HepG2 (cell line): ENCODE results near the gene AMDHD1. TPM values are rescaled to one million over a fixed set of nuclear protein-coding genes. Genes with fewer than 3 reads are reported as not detected.

Source experiments
- BCL6 ChIP-seq: IDR thresholded peaks from 2 replicates; pipeline ENCODE4 v1.6.1; 2016; ENCODE audit warnings: missing genetic modification reagents, missing compliant biosample characterization
- CBFB ChIP-seq: sonication (generic); formaldehyde crosslinking; IDR thresholded peaks from 2 replicates; pipeline ENCODE4 v1.4.0; 2020; ENCODE audit warnings: missing genetic modification reagents
- EP300 ChIP-seq, 3 experiments: sonication (generic) in 1 of 3; formaldehyde crosslinking in 1 of 3; IDR thresholded peaks; 2 replicates each; pipeline versions ENCODE4 v1.5.1 to v1.6.1; 2011 to 2020; ENCODE audit warnings: low read depth in 2 of 3, low read length in 2 of 3, borderline replicate concordance in 1 of 3, improper control_type of control experiment in 1 of 3, mild to moderate bottlenecking in 1 of 3, missing genetic modification reagents in 1 of 3, moderate library complexity in 1 of 3
- FOXA1 ChIP-seq, 2 experiments: fragments of 450-650 bp in 1 of 2; sonication (generic) in 1 of 2; formaldehyde crosslinking in 1 of 2; IDR thresholded peaks; 2 replicates each; pipeline versions ENCODE4 v1.4.0 to v1.6.1; 2016 to 2020; ENCODE audit warnings: missing genetic modification reagents in 1 of 2
- HIVEP1 ChIP-seq: sonication (generic); formaldehyde crosslinking; IDR thresholded peaks from 2 replicates; pipeline ENCODE4 v1.4.0; 2020; ENCODE audit warnings: mild to moderate bottlenecking, missing genetic modification reagents
- REPIN1 ChIP-seq: sonication (generic); formaldehyde crosslinking; IDR thresholded peaks from 2 replicates; pipeline ENCODE4 v1.8.0; 2022; ENCODE audit warnings: missing genetic modification reagents, low read depth, mild to moderate bottlenecking, borderline replicate concordance
- SRSF1 ChIP-seq: fragments of 200-400 bp; formaldehyde crosslinking; optimal IDR thresholded peaks from 2 replicates; pipeline ENCODE3; 2017; ENCODE audit warnings: mild to moderate bottlenecking, low read depth, low read length, moderate library complexity
- YEATS2 ChIP-seq: sonication (generic); formaldehyde crosslinking; IDR thresholded peaks from 2 replicates; pipeline ENCODE4 v1.4.0; 2020; ENCODE audit warnings: missing genetic modification reagents, borderline replicate concordance
- ZFAT ChIP-seq: sonication (generic); formaldehyde crosslinking; conservative IDR thresholded peaks from 2 replicates; pipeline ENCODE4 v1.8.1; 2023; ENCODE audit warnings: missing genetic modification reagents, inconsistent platforms
- ZFP90 ChIP-seq: sonication (generic); formaldehyde crosslinking; IDR thresholded peaks from 2 replicates; pipeline ENCODE4 v1.8.0; 2022; ENCODE audit warnings: missing genetic modification reagents, mild to moderate bottlenecking, inconsistent platforms, borderline replicate concordance
- ZFX ChIP-seq: sonication (generic); formaldehyde crosslinking; IDR thresholded peaks from 2 replicates; pipeline ENCODE4 v1.4.0; 2020; ENCODE audit warnings: mild to moderate bottlenecking, low read depth, missing genetic modification reagents, moderate library complexity
- ZNF260 ChIP-seq: sonication (generic); formaldehyde crosslinking; IDR thresholded peaks from 2 replicates; pipeline ENCODE4 v1.4.0; 2020; ENCODE audit warnings: missing genetic modification reagents, low read depth, mild to moderate bottlenecking, borderline replicate concordance
- ZNF530 ChIP-seq: sonication (generic); formaldehyde crosslinking; IDR thresholded peaks from 2 replicates; pipeline ENCODE4 v1.5.0; 2020; ENCODE audit warnings: low read depth, mild to moderate bottlenecking, missing genetic modification reagents
- ZNF616 ChIP-seq: sonication (generic); formaldehyde crosslinking; IDR thresholded peaks from 2 replicates; pipeline ENCODE4 v1.5.0; 2020; ENCODE audit warnings: low read depth, mild to moderate bottlenecking, missing genetic modification reagents
- ZNF678 ChIP-seq: sonication (generic); formaldehyde crosslinking; IDR thresholded peaks from 2 replicates; pipeline ENCODE4 v1.4.0; 2020; ENCODE audit warnings: mild to moderate bottlenecking, missing genetic modification reagents
- ZNF891 ChIP-seq: sonication (generic); formaldehyde crosslinking; IDR thresholded peaks from 2 replicates; pipeline ENCODE4 v1.5.0; 2020; ENCODE audit warnings: mild to moderate bottlenecking, missing genetic modification reagents
- ZSCAN9 ChIP-seq: IDR thresholded peaks from 2 replicates; pipeline ENCODE4 v1.6.1; 2016; ENCODE audit warnings: borderline replicate concordance
- polyA plus RNA-seq, 8 experiments: library from polyadenylated mRNA; depleted of rRNA in 3 of 8; stranded (reverse) in 7 of 8; unstranded in 1 of 8; fragments of >200 nt; fragmentation: Illumina TruSeq in 4 of 8; extraction: Trizol in 4 of 8; gene quantifications; 2 replicates each; pipeline versions ENCODE4 v1.2.1 to v1.2.3, GENCODE V29; 2011 to 2016; ENCODE audit warnings: low read depth in 4 of 8, missing spikeins in 1 of 8, mixed read lengths in 1 of 8; ENCODE audit not compliant: insufficient read depth in 1 of 8
- total RNA-seq, 5 experiments: library from RNA; depleted of rRNA; stranded (reverse); fragments of >200 nt; fragmentation: Illumina TruSeq; extraction: Trizol; gene quantifications; 2 replicates each; pipeline ENCODE4 v1.2.3, GENCODE V29; 2016; ENCODE audit warnings: low read depth in 1 of 5
- TF ChIP-seq, protein P1 (sequence below): sonication (generic); formaldehyde crosslinking; IDR thresholded peaks from 2 replicates; pipeline ENCODE4 v1.4.0; 2020; ENCODE audit warnings: low read depth, mild to moderate bottlenecking, missing genetic modification reagents
- TF ChIP-seq, protein P2 (sequence below): sonication (generic); formaldehyde crosslinking; conservative IDR thresholded peaks from 2 replicates; pipeline ENCODE4 v1.4.0; 2020; ENCODE audit warnings: mild to moderate bottlenecking, missing genetic modification reagents, moderate library complexity
- TF ChIP-seq, protein P3 (sequence below): sonication (generic); formaldehyde crosslinking; IDR thresholded peaks from 2 replicates; pipeline ENCODE4 v1.5.1; 2020; ENCODE audit warnings: missing genetic modification reagents, mild to moderate bottlenecking, borderline replicate concordance
- TF ChIP-seq, protein P4 (sequence below): sonication (generic); formaldehyde crosslinking; IDR thresholded peaks from 2 replicates; pipeline ENCODE4 v1.9.0; 2021; ENCODE audit warnings: missing genetic modification reagents, mild to moderate bottlenecking, borderline replicate concordance

The AMDHD1 gene
- total and polyA plus RNA-seq, 2 of the 13 experiments (the other 11 are each of a cell fraction or from before 2014, with no cell fraction given) = 6.5 to 29.6 TPM

DNA sequence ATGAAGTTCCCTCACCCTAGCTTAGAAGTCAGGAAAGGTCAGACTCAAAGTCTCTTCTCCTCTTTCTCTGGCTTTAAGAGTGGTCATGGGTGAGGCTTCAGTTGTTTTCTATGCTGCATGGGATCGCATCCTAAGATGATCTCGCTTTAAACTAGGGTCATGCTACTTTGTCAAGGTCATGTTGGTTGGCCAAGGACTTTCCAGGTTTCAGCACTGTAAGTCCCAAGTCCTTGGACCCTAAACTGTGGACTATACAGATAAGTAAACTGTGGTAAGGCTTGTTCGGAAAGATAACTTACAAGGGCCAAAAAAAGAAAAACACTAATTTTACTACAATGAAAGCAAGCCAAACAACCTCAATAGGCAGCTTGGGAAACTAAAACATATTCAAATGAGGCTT, 35.6 kb downstream of the AMDHD1 start (continued):
- TF ChIP-seq, protein P1, sequence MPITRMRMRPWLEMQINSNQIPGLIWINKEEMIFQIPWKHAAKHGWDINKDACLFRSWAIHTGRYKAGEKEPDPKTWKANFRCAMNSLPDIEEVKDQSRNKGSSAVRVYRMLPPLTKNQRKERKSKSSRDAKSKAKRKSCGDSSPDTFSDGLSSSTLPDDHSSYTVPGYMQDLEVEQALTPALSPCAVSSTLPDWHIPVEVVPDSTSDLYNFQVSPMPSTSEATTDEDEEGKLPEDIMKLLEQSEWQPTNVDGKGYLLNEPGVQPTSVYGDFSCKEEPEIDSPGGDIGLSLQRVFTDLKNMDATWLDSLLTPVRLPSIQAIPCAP (CRISPR knock-in tag) = no peak
- TF ChIP-seq ZSCAN9 (CRISPR knock-in tag) (no peak), ZNF260 (CRISPR knock-in tag) (no peak), EP300 (IDR thresholded peaks at IDR 0.05; ENCODE audit: low read depth in 2 of 2, low read length in 2 of 2) (peak in 1 of 2 experiments; percentile 42; a peak in 1 of 4 replicates), EP300 (CRISPR knock-in tag; IDR thresholded peaks at IDR 0.05; ENCODE audit: borderline replicate concordance) (no peak), ZNF530 (no peak), ZNF616 (no peak), ZFP90 (CRISPR knock-in tag) (no peak), BCL6 (CRISPR knock-in tag) (peak; percentile 68), REPIN1 (no peak), HIVEP1 (CRISPR knock-in tag) (no peak), FOXA1 (IDR thresholded peaks at IDR 0.05) (no peak), FOXA1 (CRISPR knock-in tag; IDR thresholded peaks at IDR 0.05) (no peak), ZFX (no peak), ZNF678 (CRISPR knock-in tag) (no peak), YEATS2 (CRISPR knock-in tag) (no peak), ZNF891 (CRISPR knock-in tag) (no peak), ZFAT (no peak), SRSF1 (no peak), CBFB (no peak)
- TF ChIP-seq, protein P2, sequence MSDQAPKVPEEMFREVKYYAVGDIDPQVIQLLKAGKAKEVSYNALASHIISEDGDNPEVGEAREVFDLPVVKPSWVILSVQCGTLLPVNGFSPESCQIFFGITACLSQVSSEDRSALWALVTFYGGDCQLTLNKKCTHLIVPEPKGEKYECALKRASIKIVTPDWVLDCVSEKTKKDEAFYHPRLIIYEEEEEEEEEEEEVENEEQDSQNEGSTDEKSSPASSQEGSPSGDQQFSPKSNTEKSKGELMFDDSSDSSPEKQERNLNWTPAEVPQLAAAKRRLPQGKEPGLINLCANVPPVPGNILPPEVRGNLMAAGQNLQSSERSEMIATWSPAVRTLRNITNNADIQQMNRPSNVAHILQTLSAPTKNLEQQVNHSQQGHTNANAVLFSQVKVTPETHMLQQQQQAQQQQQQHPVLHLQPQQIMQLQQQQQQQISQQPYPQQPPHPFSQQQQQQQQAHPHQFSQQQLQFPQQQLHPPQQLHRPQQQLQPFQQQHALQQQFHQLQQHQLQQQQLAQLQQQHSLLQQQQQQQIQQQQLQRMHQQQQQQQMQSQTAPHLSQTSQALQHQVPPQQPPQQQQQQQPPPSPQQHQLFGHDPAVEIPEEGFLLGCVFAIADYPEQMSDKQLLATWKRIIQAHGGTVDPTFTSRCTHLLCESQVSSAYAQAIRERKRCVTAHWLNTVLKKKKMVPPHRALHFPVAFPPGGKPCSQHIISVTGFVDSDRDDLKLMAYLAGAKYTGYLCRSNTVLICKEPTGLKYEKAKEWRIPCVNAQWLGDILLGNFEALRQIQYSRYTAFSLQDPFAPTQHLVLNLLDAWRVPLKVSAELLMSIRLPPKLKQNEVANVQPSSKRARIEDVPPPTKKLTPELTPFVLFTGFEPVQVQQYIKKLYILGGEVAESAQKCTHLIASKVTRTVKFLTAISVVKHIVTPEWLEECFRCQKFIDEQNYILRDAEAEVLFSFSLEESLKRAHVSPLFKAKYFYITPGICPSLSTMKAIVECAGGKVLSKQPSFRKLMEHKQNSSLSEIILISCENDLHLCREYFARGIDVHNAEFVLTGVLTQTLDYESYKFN (CRISPR knock-in tag) = peak; percentile 48; the same call in 1 of the 2 replicates
- TF ChIP-seq, protein P3, sequence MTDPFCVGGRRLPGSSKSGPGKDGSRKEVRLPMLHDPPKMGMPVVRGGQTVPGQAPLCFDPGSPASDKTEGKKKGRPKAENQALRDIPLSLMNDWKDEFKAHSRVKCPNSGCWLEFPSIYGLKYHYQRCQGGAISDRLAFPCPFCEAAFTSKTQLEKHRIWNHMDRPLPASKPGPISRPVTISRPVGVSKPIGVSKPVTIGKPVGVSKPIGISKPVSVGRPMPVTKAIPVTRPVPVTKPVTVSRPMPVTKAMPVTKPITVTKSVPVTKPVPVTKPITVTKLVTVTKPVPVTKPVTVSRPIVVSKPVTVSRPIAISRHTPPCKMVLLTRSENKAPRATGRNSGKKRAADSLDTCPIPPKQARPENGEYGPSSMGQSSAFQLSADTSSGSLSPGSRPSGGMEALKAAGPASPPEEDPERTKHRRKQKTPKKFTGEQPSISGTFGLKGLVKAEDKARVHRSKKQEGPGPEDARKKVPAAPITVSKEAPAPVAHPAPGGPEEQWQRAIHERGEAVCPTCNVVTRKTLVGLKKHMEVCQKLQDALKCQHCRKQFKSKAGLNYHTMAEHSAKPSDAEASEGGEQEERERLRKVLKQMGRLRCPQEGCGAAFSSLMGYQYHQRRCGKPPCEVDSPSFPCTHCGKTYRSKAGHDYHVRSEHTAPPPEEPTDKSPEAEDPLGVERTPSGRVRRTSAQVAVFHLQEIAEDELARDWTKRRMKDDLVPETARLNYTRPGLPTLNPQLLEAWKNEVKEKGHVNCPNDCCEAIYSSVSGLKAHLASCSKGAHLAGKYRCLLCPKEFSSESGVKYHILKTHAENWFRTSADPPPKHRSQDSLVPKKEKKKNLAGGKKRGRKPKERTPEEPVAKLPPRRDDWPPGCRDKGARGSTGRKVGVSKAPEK (CRISPR knock-in tag) = no peak
- TF ChIP-seq, protein P4, sequence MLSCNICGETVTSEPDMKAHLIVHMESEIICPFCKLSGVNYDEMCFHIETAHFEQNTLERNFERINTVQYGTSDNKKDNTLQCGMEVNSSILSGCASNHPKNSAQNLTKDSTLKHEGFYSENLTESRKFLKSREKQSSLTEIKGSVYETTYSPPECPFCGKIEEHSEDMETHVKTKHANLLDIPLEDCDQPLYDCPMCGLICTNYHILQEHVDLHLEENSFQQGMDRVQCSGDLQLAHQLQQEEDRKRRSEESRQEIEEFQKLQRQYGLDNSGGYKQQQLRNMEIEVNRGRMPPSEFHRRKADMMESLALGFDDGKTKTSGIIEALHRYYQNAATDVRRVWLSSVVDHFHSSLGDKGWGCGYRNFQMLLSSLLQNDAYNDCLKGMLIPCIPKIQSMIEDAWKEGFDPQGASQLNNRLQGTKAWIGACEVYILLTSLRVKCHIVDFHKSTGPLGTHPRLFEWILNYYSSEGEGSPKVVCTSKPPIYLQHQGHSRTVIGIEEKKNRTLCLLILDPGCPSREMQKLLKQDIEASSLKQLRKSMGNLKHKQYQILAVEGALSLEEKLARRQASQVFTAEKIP (CRISPR knock-in tag) = no peak
